Astrocyte of the spinal cord (primary cell): ENCODE data around the gene APBB2.
A peak's percentile ranks its signal among the peaks of the same experiment; 100 is the strongest.

Experiments used
- DNase-seq: peaks from one replicate; pipeline ENCODE4 v3.0.0; 2011; ENCODE audit warnings: low read depth, low spot score
- H3K4me3 ChIP-seq: 2 replicates; pipeline ENCODE4 v1.5.1; 2011; ENCODE audit warnings: low read depth, mild to moderate bottlenecking, low read length, moderate library complexity
- CTCF ChIP-seq: IDR thresholded peaks from 2 replicates; pipeline ENCODE4 v1.5.1; 2012; ENCODE audit warnings: low read depth, mild to moderate bottlenecking, low read length, inconsistent platforms
- in situ Hi-C: cut with HindIII; loops from 2 replicates; pipeline ENCODE4 v1.10.0; 2017; ENCODE audit warnings: low sequenced_read_pairs

APBB2 gene

GRCh38 chr4:41122309-41122708 is 92.0 kb downstream of the APBB2 start:
- H3K4me3 ChIP-seq, result no peak overlapping the region
- no peak for TF ChIP-seq CTCF

GRCh38 chr4:41121906-41122305 is 92.4 kb downstream of the APBB2 start:
- DNase-seq, result no peak
- in situ Hi-C loops, result no loop called here
- H3K4me3 ChIP-seq, result no peak overlapping the region
- TF ChIP-seq CTCF, result no peak

More at GRCh38 chr4:41122309-41122708, 92.0 kb downstream of the APBB2 start:
- no peak for DNase-seq
- in situ Hi-C loops, result no loop called here

GRCh38 chr4:41120297-41121217 is 93.8 kb downstream of the APBB2 start:
- in situ Hi-C loops, result no loop called here
- DNase-seq, result peak; percentile 72
- no peak for TF ChIP-seq CTCF

GRCh38 chr4:41119867-41120295 is 94.5 kb downstream of the APBB2 start:
- in situ Hi-C loops, result no loop called here
- no peak overlapping the region for H3K4me3 ChIP-seq
- no peak for DNase-seq
- no peak for TF ChIP-seq CTCF

More at GRCh38 chr4:41120297-41121217, 93.8 kb downstream of the APBB2 start:
- no peak overlapping the region for H3K4me3 ChIP-seq

- in situ Hi-C loops, result no loop called here
- no peak overlapping the region for H3K4me3 ChIP-seq
- no peak for DNase-seq
- no peak for TF ChIP-seq CTCF
Observed at GRCh38 chr4:41111791-41112190, 102.6 kb downstream of the APBB2 start.

GRCh38 chr4:41110050-41110449 is 104.3 kb downstream of the APBB2 start:
- no peak for DNase-seq
- in situ Hi-C loops, result no loop called here
- TF ChIP-seq CTCF, result no peak

More at GRCh38 chr4:41110050-41110449, 104.3 kb downstream of the APBB2 start:
- H3K4me3 ChIP-seq, result no peak overlapping the region
